ENCODE data around the gene PPP2R2D.

Gene PPP2R2D

GRCh38 chr10:131931981-131932380, 31.2 kb downstream of the PPP2R2D start:
- Histone ChIP-seq H3K27me3 (ENCODE audit: control insufficient read depth, insufficient read depth, low read length) (no peaks in the 10 kb centered on the region), H3K4me3 (ENCODE audit: low read depth, low read length) (no peak overlapping the region), H3K27ac (ENCODE audit: low read depth, low read length) (no peak overlapping the region), H3K9me3 (ENCODE audit: control insufficient read depth, insufficient read depth, low read length) (no peaks in the 10 kb centered on the region), H3K9ac (ENCODE audit: low read depth, low read length) (no peak overlapping the region), H3K4me1 (ENCODE audit: control insufficient read depth, insufficient read depth, low read length) (peaks cover 30% of the 10 kb centered on the region), H3K36me3 (ENCODE audit: control insufficient read depth, insufficient read depth, low read length) (peaks cover 24% of the 10 kb centered on the region)

GRCh38 chr10:131933016-131933695, 32.3 kb downstream of the PPP2R2D start:
- Histone ChIP-seq H3K27ac (ENCODE audit: low read depth, low read length) (no peak overlapping the region), H3K36me3 (ENCODE audit: control insufficient read depth, insufficient read depth, low read length) (peaks cover 35% of the 10 kb centered on the region), H3K9ac (ENCODE audit: low read depth, low read length) (no peak overlapping the region), H3K27me3 (ENCODE audit: control insufficient read depth, insufficient read depth, low read length) (no peaks in the 10 kb centered on the region), H3K4me3 (ENCODE audit: low read depth, low read length) (no peak overlapping the region), H3K4me1 (ENCODE audit: control insufficient read depth, insufficient read depth, low read length) (peaks cover 27% of the 10 kb centered on the region), H3K9me3 (ENCODE audit: control insufficient read depth, insufficient read depth, low read length) (no peaks in the 10 kb centered on the region)

DNA sequence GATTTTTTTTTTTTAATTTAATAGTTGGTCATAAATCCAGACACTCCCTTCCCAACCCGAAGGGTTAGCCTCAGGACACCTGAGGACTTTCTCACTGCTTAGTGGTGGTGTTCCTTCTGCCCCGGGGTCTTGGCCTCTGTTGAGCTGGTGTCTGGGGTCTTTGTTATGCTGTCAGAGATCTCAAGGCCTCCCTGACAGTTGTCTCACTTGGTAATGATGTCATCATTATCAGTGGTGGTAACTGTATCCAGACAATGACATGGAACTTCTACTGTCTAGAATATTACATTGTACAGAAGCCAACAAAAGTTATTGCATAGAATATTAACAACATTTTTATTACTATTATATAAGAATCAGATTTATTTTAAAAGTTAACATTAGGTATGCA, 32.9 kb downstream of the PPP2R2D start:
- H3K9ac ChIP-seq (ENCODE audit: low read depth, low read length) = no peak overlapping the region
- H3K4me1 ChIP-seq (ENCODE audit: control insufficient read depth, insufficient read depth, low read length) = peaks cover 24% of the 10 kb centered on the region
- H3K4me3 ChIP-seq (ENCODE audit: low read depth, low read length) = no peak overlapping the region
- H3K27me3 ChIP-seq (ENCODE audit: control insufficient read depth, insufficient read depth, low read length) = no peaks in the 10 kb centered on the region
- no peaks in the 10 kb centered on the region for H3K9me3 ChIP-seq (ENCODE audit: control insufficient read depth, insufficient read depth, low read length)
- peaks cover 41% of the 10 kb centered on the region for H3K36me3 ChIP-seq (ENCODE audit: control insufficient read depth, insufficient read depth, low read length)
- no peak overlapping the region for H3K27ac ChIP-seq (ENCODE audit: low read depth, low read length)

- Histone ChIP-seq H3K36me3 (ENCODE audit: control insufficient read depth, insufficient read depth, low read length) (peaks cover 45% of the 10 kb centered on the region), H3K4me1 (ENCODE audit: control insufficient read depth, insufficient read depth, low read length) (peaks cover 14% of the 10 kb centered on the region), H3K9ac (ENCODE audit: low read depth, low read length) (no peak overlapping the region), H3K9me3 (ENCODE audit: control insufficient read depth, insufficient read depth, low read length) (no peaks in the 10 kb centered on the region), H3K27me3 (ENCODE audit: control insufficient read depth, insufficient read depth, low read length) (no peaks in the 10 kb centered on the region), H3K4me3 (ENCODE audit: low read depth, low read length) (no peak overlapping the region), H3K27ac (ENCODE audit: low read depth, low read length) (peak overlapping the region; percentile 22)
Measured at GRCh38 chr10:131934769-131935168, 34.0 kb downstream of the PPP2R2D start.

DNA sequence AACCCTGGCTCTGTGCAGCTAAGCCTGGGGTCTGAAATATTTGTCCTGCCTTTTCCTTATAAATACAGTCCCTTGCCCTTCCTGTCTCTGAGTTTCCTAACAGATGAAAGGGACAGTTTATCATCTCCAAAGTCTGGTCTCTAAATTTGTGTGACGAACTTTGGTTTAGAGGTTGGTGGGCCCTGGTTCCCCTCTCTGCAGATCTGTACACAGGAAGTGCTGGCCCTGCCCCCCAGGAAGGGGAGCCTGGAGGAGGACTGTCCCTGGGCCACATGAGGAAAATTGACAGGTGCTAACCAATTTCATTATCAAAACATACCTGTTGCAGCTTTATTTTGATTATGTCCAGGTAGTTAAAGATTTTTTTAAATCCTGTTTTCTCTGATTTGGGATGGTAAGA, 34.5 kb downstream of the PPP2R2D start:
- Histone ChIP-seq H3K4me1 (ENCODE audit: control insufficient read depth, insufficient read depth, low read length) (peaks cover 9% of the 10 kb centered on the region; the same call in 1 of the 2 replicates), H3K27me3 (ENCODE audit: control insufficient read depth, insufficient read depth, low read length) (no peaks in the 10 kb centered on the region), H3K9ac (ENCODE audit: low read depth, low read length) (no peak overlapping the region), H3K9me3 (ENCODE audit: control insufficient read depth, insufficient read depth, low read length) (no peaks in the 10 kb centered on the region), H3K27ac (ENCODE audit: low read depth, low read length) (no peak overlapping the region), H3K36me3 (ENCODE audit: control insufficient read depth, insufficient read depth, low read length) (peaks cover 50% of the 10 kb centered on the region), H3K4me3 (ENCODE audit: low read depth, low read length) (no peak overlapping the region)

DNA sequence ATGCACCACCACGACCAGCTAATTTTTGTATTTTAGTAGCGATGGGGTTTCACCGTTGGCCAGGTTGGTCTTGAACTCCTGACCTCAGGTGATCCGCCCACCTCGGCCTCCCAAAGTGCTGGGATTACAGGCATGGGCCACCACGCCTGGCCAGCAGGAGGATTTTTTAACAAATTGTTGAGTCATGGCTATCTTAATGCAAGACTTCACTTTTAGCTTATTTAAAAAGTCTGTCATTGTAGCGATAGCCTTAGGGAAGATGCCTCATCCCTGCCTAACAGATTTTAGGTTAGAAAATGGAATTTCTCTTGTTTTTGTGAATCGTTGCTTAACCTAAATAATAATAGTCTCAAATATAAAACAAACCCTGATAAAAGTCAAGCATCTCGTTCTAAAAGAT, 35.5 kb downstream of the PPP2R2D start:
- Histone ChIP-seq H3K27ac (ENCODE audit: low read depth, low read length) (no peak overlapping the region), H3K4me3 (ENCODE audit: low read depth, low read length) (no peak overlapping the region), H3K9ac (ENCODE audit: low read depth, low read length) (no peak overlapping the region), H3K9me3 (ENCODE audit: control insufficient read depth, insufficient read depth, low read length) (no peaks in the 10 kb centered on the region), H3K36me3 (ENCODE audit: control insufficient read depth, insufficient read depth, low read length) (peaks cover 61% of the 10 kb centered on the region), H3K27me3 (ENCODE audit: control insufficient read depth, insufficient read depth, low read length) (no peaks in the 10 kb centered on the region), H3K4me1 (ENCODE audit: control insufficient read depth, insufficient read depth, low read length) (no peaks in the 10 kb centered on the region)

DNA sequence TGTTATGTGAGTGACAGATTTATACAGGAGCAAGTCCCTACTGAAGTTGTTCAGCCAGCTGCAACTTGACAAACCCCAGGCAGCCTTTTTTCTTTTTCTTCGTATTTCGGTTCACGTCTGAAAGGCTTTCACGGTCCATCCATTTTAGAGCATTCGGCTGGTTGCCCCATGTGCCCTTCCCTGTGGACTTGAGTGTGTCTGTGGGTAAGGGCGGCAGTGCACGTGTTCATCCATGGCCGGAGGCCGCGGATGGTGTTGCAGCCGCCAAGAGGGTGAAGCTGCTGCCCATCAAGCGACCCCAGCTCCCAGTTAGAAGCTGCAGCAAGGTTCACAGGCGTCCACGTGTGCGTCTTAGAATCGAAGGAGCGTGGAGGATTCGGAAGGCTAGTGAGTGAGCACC, 35.9 kb downstream of the PPP2R2D start:
- H3K9me3 ChIP-seq (ENCODE audit: control insufficient read depth, insufficient read depth, low read length) = no peaks in the 10 kb centered on the region
- H3K36me3 ChIP-seq (ENCODE audit: control insufficient read depth, insufficient read depth, low read length) = peaks cover 65% of the 10 kb centered on the region
- H3K27ac ChIP-seq (ENCODE audit: low read depth, low read length) = no peak overlapping the region
- H3K4me1 ChIP-seq (ENCODE audit: control insufficient read depth, insufficient read depth, low read length) = no peaks in the 10 kb centered on the region
- H3K27me3 ChIP-seq (ENCODE audit: control insufficient read depth, insufficient read depth, low read length) = no peaks in the 10 kb centered on the region
- no peak overlapping the region for H3K9ac ChIP-seq (ENCODE audit: low read depth, low read length)
- H3K4me3 ChIP-seq (ENCODE audit: low read depth, low read length) = no peak overlapping the region

DNA sequence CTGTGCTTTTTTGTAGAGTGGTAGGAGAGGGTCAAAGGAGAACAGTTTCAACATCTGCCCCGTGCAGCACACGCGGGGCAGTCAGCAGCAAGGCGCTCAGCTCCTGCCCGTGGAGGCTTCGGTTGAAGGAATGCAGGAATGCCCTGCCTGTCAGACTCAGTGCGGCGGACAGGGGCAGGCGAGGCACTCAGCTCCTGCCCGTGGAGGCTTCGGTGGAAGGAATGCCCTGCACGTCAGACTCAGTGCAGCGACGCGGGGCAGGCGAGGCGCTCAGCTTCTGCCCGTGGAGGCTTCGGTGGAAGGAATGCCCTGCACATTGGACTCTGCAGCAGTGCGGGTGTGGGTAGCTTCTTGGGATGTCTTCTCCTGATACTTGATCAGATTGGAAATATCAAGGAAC, 37.0 kb downstream of the PPP2R2D start:
- Histone ChIP-seq H3K9me3 (ENCODE audit: control insufficient read depth, insufficient read depth, low read length) (no peaks in the 10 kb centered on the region), H3K27ac (ENCODE audit: low read depth, low read length) (no peak overlapping the region), H3K4me1 (ENCODE audit: control insufficient read depth, insufficient read depth, low read length) (no peaks in the 10 kb centered on the region), H3K27me3 (ENCODE audit: control insufficient read depth, insufficient read depth, low read length) (no peaks in the 10 kb centered on the region), H3K36me3 (ENCODE audit: control insufficient read depth, insufficient read depth, low read length) (peaks cover 68% of the 10 kb centered on the region), H3K9ac (ENCODE audit: low read depth, low read length) (no peak overlapping the region), H3K4me3 (ENCODE audit: low read depth, low read length) (no peak overlapping the region)

DNA sequence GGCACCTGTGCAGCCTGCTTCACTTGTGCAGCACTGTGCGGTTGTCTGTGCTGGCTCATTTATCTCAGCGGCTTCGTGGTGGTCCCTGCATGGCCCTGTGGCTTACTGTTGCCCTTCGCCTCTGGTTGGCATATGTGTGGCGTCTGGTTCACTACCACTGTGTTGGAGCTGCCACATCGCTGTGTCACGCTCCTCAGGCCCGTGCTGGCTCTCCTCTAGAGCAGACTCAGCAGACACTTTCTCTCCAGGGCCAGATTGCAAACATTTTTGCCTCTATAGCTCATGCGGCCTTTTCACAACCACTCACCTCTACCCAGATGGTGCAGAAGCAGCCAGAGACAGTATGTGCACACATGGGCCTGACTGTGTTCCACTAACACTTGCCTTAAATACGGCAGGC, 37.9 kb downstream of the PPP2R2D start:
- H3K27ac ChIP-seq (ENCODE audit: low read depth, low read length) = no peak overlapping the region
- H3K36me3 ChIP-seq (ENCODE audit: control insufficient read depth, insufficient read depth, low read length) = peaks cover 69% of the 10 kb centered on the region
- no peaks in the 10 kb centered on the region for H3K4me1 ChIP-seq (ENCODE audit: control insufficient read depth, insufficient read depth, low read length)
- no peak overlapping the region for H3K4me3 ChIP-seq (ENCODE audit: low read depth, low read length)
- H3K9ac ChIP-seq (ENCODE audit: low read depth, low read length) = no peak overlapping the region
- H3K27me3 ChIP-seq (ENCODE audit: control insufficient read depth, insufficient read depth, low read length) = no peaks in the 10 kb centered on the region
- no peaks in the 10 kb centered on the region for H3K9me3 ChIP-seq (ENCODE audit: control insufficient read depth, insufficient read depth, low read length)

DNA sequence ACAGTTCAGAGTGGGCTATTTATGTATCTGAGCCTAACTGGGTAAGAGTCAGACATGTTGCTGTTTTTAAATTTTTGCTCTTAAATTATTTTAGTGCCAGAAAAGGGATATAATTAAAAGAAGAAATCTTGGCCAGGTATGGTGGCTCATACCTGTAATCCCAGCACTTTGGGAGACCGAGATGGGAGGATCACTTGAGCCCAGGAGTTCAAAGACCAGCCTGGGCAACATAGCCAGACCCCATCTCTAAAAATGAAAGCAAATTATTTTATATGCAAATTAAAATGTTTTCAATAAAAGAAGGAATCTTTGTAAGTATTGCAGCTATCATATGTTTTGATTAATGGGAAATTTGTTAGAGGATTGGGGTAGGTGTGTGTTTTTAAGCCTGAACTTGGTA, 41.6 kb downstream of the PPP2R2D start:
- peaks cover 79% of the 10 kb centered on the region for H3K36me3 ChIP-seq (ENCODE audit: control insufficient read depth, insufficient read depth, low read length)

DNA sequence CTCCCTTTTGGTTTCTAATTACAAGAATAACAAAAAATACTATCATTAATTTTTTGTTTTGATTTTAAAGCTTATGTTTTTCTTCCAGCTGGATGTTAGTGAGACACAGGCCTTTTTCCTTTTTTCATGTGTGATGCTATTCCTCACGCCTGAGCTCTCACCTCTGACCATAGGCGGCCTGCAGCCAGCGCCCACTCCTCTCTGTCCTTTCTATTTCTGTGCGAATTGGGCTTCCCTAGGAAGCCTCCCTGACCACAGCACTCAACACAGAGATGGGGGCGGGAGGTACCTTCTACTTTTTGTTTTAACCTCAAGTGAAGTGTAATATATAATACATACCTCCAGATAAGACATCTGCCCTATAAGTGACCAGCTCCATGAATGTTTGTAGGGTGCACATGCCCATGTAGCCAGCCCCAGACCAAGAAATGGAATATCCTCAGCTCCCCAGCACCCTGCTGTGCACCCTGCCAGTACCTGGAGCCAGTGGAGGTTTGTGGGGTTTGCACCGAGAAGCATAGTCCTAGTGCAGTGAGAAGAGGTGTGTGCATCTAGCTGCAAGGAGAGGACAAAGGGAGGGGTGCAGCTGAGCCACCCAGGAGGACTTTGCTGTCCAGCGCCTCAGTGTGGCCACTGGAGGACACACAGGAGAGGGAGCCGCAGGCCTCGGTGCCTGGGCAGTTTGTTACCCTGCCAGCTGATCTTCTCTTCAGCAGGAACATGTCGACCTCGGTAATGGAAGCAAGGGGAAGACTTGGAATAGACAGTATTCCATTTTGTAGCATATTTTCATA, 42.4 kb downstream of the PPP2R2D start:
- H3K4me1 ChIP-seq (ENCODE audit: control insufficient read depth, insufficient read depth, low read length) = no peaks in the 10 kb centered on the region
- H3K9ac ChIP-seq (ENCODE audit: low read depth, low read length) = no peak overlapping the region
- no peaks in the 10 kb centered on the region for H3K9me3 ChIP-seq (ENCODE audit: control insufficient read depth, insufficient read depth, low read length)
- no peak overlapping the region for H3K27ac ChIP-seq (ENCODE audit: low read depth, low read length)
- H3K4me3 ChIP-seq (ENCODE audit: low read depth, low read length) = no peak overlapping the region
- H3K27me3 ChIP-seq (ENCODE audit: control insufficient read depth, insufficient read depth, low read length) = no peaks in the 10 kb centered on the region
- H3K36me3 ChIP-seq (ENCODE audit: control insufficient read depth, insufficient read depth, low read length) = peaks cover 79% of the 10 kb centered on the region

More for the DNA sequence above, 41.6 kb downstream of the PPP2R2D start:
- Histone ChIP-seq H3K4me3 (ENCODE audit: low read depth, low read length) (no peak overlapping the region), H3K9me3 (ENCODE audit: control insufficient read depth, insufficient read depth, low read length) (no peaks in the 10 kb centered on the region), H3K9ac (ENCODE audit: low read depth, low read length) (no peak overlapping the region), H3K27ac (ENCODE audit: low read depth, low read length) (no peak overlapping the region), H3K27me3 (ENCODE audit: control insufficient read depth, insufficient read depth, low read length) (no peaks in the 10 kb centered on the region), H3K4me1 (ENCODE audit: control insufficient read depth, insufficient read depth, low read length) (no peaks in the 10 kb centered on the region)

Data from HUES48 (cell line).